ENCODE measurements around the gene MRI1.
A peak's percentile ranks its signal among the peaks of the same experiment; 100 is the strongest.
"Not testable (repeated sequence)": the region's sequence is repeated elsewhere in the genome, so short reads cannot be mapped to it uniquely, and the experiment has no call there.

MRI1 gene

DNA sequence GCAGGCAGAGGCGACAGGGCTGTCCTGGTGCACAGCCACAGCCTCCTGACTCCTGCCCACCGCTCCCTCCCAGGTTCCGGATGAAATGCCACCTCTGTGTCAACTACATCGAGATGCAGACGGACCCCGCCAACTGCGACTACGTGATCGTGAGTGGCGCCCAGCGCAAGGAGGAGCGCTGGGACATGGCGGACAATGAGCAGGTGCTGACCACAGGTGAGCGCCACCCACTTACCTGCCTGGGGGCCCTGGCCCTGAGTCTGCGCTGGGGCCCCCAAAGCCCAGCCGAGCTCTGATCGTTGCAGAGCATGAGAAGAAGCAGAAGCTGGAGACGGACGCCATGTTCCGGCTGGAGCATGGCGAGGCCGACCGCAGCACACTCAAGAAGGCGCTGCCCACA is 5.5 kb upstream of the MRI1 start:
- DNase-seq (ENCODE audit: extremely low read depth in 1 of 2, low read depth in 1 of 2), result no peak

DNA sequence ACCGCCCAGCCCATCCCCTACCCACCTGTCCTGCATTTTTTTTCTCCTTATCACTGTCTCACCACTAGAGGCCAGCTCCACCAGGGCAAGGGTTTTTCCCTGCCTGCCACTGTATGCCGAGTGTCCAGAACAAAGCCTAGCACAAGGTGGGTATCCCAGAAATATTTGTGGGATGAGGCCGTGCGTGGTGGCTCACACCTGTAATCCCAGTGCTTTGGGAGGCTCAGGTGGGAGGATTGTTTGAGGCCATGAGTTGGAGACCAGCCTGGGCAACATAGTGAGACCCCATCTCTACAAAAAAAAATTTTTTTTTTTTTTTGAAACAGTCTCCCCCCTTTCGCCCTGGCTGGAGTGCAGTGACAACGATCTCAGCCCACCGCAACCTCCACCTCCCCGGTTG is 2.9 kb upstream of the MRI1 start:
- no peak for DNase-seq (ENCODE audit: extremely low read depth in 1 of 2, low read depth in 1 of 2)

DNA sequence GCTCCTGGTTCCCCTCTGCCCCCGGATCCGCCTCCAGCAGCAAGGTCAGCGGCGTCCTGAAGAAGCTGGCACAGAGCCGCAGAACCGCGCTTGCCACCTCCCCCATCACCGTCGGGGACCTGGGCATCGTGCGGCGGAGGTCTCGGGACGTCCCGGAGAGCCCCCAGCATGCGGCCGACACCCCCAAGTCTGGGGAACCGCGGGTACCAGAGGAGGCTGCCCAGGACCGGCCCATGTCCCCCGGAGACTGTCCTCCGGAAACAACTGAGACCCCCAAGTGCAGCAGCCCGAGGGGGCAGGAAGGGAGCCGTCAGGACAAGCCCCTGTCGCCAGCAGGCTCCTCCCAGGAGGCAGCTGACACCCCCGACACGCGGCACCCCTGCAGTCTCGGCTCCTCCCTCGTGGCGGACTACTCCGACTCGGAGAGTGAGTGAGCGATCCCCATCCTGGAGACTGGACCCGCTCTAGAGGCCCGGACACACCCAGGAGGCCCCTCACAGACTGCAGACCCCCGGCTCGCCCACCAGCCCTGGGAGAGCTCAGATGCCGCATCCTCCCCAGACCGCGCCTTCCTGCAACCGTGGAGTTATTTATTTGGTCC is 1.6 kb upstream of the MRI1 start:
- DNase-seq (ENCODE audit: extremely low read depth in 1 of 2, low read depth in 1 of 2), result no peak

- DNase-seq (ENCODE audit: extremely low read depth in 1 of 2, low read depth in 1 of 2), result no peak
These were observed 1.1 kb upstream of the MRI1 start for GRCh38 chr19:13763265-13763664.

GRCh38 chr19:13764821-13765394 is 586 bp downstream of the MRI1 start:
- no peak for DNase-seq (ENCODE audit: extremely low read depth in 1 of 2, low read depth in 1 of 2)

- no peak for DNase-seq (ENCODE audit: extremely low read depth in 1 of 2, low read depth in 1 of 2)
These were observed 1.2 kb downstream of the MRI1 start for GRCh38 chr19:13765395-13766094.

GRCh38 chr19:13766095-13766481 is 1.8 kb downstream of the MRI1 start:
- no peak for DNase-seq (ENCODE audit: extremely low read depth in 1 of 2, low read depth in 1 of 2)

DNA sequence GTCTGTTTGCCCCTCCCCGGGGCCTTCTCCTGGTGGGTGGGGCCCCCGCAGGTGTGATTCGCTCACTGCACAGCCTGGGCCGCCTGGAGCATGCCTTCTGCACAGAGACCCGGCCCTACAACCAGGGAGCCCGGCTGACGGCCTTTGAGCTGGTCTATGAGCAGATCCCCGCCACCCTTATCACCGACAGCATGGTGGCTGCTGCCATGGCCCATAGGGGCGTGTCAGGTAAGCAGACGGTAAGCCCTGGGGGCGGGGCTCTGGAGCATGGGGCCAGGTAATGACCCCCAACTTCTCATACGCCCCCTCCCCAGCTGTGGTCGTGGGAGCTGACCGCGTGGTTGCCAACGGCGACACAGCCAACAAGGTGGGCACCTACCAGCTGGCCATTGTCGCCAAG is 4.2 kb downstream of the MRI1 start:
- no peak for DNase-seq (ENCODE audit: extremely low read depth in 1 of 2, low read depth in 1 of 2)

DNA sequence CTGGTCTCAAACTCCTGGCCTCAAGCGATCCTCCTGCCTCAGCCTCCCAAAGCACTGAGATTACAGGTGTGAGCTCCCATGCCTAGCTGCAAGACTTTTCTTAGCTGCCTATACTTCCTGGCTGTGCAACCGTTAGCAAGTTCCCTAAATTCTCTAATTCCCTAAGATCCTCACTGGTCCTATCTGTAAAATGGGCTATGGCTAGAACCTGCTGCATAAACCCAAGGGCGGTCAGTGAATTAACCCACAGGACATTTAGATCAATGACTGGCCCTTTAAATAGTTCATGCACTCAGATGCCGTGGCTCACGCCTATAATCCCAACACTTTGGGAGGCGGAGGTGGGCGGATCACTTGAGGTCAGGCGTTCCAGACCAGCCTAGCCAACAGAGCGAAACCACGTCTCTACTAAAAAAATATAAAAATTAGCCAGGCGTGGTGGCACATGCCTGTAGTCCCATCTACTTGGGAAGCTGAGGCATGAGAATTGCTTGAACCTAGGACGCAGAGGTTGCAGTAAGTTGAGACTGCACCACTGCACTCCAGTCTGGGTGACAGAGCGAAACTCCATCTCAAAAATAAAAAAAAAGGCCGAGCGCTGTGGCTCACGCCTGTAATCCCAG is 5.8 kb downstream of the MRI1 start:
- DNase-seq (ENCODE audit: extremely low read depth in 1 of 2, low read depth in 1 of 2), result no peak

DNA sequence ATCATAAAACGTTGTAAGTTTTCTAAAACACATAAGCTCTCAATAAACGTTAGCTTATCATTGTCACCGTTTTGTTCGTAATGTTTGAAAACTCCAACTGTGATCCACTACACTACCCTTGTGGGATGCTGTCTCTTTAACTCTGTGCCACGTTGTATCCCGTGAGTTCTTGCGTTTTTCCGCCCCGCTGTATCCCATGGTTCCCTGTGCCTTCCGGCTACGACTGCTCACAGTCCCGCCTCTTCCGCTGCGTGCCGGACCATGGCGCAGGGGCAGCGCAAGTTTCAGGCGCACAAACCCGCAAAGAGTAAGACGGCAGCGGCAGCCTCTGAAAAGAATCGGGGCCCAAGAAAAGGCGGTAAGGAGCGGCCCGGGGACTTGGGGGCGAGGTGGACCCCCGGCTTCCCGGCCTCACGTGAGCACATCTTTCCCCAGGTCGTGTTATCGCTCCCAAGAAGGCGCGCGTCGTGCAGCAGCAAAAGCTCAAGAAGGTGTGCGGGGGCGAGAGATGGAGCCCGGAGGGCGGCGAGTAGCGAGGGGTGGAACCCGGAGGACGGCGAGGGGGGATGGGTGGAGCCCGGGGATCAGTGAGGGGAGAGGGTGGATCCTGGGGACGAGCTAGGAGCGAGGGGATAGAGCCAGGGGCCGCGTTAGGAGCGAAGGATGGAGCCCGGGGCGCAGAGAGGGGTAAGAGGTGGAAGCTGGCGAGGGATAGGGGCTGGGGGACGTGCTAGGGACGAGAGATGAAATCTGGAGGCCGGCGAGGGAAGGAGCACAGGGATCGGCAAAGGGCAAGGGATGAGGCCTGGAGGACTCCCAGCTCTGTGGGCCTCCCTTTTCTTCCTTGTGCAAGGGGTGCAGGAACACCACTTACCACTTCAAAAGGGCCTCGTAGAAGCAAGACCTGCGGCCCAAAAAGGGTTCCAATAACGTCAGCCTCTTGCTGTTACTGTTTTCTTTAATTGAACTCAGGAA is 10.2 kb downstream of the MRI1 start, which contains the start of gene C19orf53:
C19orf53 (plus strand) TSS at position 240 of the 975 bp plus-strand sequence; CDS start at position 262, 22 bp downstream.
- peak; percentile 73 to 81 for DNase-seq (ENCODE audit: extremely low read depth in 1 of 2, low read depth in 1 of 2)

GRCh38 chr19:13778398-13778797 is 14.1 kb downstream of the MRI1 start:
- no peak for DNase-seq (ENCODE audit: extremely low read depth in 1 of 2, low read depth in 1 of 2)

GRCh38 chr19:13778847-13779246 is 14.5 kb downstream of the MRI1 start:
- no peak for DNase-seq (ENCODE audit: extremely low read depth in 1 of 2, low read depth in 1 of 2)

- not testable (repeated sequence) for DNase-seq (ENCODE audit: extremely low read depth in 1 of 2, low read depth in 1 of 2)
These were observed 15.5 kb downstream of the MRI1 start for GRCh38 chr19:13779794-13780193.

GRCh38 chr19:13781547-13781946 is 17.2 kb downstream of the MRI1 start:
- DNase-seq (ENCODE audit: extremely low read depth in 1 of 2, low read depth in 1 of 2), result no peak

DNA sequence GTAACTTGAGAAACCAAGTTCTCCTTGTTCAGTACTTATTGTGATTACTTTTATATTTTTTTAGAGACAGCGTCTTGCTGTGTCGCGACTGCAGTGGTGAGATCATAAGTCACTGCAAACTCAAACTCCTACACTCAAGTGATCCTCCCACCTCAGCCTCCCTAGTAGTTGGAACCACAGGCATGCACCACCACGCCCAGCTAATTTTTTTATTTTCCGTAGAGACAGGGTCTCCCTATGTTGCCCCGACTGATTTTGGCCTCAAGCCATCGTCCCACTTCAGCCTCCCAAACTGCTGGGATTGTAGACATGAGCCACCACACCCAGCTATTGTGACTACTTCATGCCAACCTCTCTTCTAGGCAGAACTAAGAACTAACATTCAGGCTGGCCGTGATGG is 18.2 kb downstream of the MRI1 start:
- no peak for DNase-seq (ENCODE audit: extremely low read depth in 1 of 2, low read depth in 1 of 2)

GRCh38 chr19:13783565-13784500 is 19.5 kb downstream of the MRI1 start:
- DNase-seq (ENCODE audit: extremely low read depth in 1 of 2, low read depth in 1 of 2), result no peak

DNA sequence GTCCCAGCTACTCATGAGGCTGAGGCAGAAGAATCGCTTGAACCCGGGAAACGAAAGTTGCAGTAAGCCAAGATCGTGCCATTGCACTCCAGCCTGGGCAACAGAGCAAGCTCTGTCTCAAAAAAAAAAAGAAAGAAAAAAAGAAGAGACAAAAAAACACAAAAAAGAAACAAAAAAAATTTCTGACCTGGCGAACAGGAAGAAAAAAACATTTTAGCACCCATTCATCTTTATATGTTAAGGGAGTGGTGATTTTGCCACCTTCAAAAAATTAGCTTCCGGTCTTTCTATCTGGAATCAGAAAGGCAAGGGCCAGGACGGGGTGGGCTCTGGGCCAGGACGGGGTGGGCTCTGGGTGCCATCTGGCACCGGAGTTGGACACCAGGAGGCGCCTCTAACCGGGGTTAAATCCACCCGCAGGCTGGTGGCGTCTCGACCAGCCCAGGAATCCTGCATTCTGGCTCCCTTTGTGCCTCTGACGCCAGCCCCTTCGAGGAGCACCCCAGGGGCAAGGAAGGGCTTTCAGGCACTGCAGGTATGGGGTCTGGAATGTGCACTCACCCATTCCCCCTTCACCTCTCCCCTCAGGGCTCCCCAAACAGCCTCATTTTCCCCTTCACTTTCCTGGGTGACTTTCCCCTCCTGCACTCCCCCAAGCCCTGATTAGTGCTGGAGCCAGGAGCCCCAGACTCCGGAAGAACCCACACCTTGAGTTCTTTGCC is 20.6 kb downstream of the MRI1 start:
- peak; percentile 41 to 54 for DNase-seq (ENCODE audit: extremely low read depth in 1 of 2, low read depth in 1 of 2)

- no peak for DNase-seq (ENCODE audit: extremely low read depth in 1 of 2, low read depth in 1 of 2)
These were observed 24.7 kb downstream of the MRI1 start for GRCh38 chr19:13788991-13789390.

DNA sequence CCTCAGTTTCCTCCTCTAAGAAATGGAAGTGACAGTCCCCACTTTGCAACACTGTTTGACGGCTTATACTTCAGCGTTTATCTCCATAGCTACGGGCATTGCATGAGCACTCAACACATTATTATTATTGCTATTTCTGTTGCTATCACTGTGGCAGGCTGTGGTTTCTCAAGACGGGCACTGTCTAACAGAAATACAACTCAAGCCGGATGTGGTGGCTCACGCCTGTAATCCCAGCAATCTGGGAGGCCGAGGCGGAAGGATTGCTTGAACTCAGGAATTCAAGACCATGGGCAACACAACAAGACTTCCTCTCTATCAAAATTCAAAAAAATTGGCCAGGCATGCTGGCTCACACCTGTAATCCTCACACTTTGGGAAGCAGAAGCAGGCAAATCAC is 26.0 kb downstream of the MRI1 start:
- no peak for DNase-seq (ENCODE audit: extremely low read depth in 1 of 2, low read depth in 1 of 2)

All from stimulated activated CD8-positive, alpha-beta memory T cell treated with anti-CD3 and anti-CD28 coated beads, Interleukin-7, amount 100 ng/mL, for 48 hours (primary cell).